Hepatocyte (in vitro differentiated cells): ENCODE measurements around the gene IPO11.

ENCODE experiments used
- EZH2 ChIP-seq: fragments of 200-600 bp; sonication (generic); IDR thresholded peaks from 2 replicates; pipeline ENCODE4 v1.6.1; 2016; ENCODE audit warnings: antibody characterized with exemption, mild to moderate bottlenecking, borderline replicate concordance
- TF ChIP-seq, protein P1 (sequence below): fragments of 200-600 bp; sonication (generic); IDR thresholded peaks from 2 replicates; pipeline ENCODE4 v1.5.1; 2016; ENCODE audit warnings: antibody characterized with exemption, mild to moderate bottlenecking; ENCODE audit not compliant: poor library complexity

- TF ChIP-seq, protein P1, sequence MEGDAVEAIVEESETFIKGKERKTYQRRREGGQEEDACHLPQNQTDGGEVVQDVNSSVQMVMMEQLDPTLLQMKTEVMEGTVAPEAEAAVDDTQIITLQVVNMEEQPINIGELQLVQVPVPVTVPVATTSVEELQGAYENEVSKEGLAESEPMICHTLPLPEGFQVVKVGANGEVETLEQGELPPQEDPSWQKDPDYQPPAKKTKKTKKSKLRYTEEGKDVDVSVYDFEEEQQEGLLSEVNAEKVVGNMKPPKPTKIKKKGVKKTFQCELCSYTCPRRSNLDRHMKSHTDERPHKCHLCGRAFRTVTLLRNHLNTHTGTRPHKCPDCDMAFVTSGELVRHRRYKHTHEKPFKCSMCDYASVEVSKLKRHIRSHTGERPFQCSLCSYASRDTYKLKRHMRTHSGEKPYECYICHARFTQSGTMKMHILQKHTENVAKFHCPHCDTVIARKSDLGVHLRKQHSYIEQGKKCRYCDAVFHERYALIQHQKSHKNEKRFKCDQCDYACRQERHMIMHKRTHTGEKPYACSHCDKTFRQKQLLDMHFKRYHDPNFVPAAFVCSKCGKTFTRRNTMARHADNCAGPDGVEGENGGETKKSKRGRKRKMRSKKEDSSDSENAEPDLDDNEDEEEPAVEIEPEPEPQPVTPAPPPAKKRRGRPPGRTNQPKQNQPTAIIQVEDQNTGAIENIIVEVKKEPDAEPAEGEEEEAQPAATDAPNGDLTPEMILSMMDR = no peak
- no peak for TF ChIP-seq EZH2
Measured at GRCh38 chr5:62661126-62661525, 248.6 kb downstream of the IPO11 start.
